K562 (cell line): ENCODE measurements around the gene HEY2. TPM values are rescaled to one million over a fixed set of nuclear protein-coding genes. Genes with fewer than 3 reads are reported as not detected.

Experiments
- DPF2 ChIP-seq: fragments of 450-650 bp; IDR thresholded peaks from 2 replicates; pipeline ENCODE4 v1.6.1; 2016
- KAT8 ChIP-seq: fragments of 450-650 bp; IDR thresholded peaks from 2 replicates; pipeline ENCODE4 v1.6.1; 2016; ENCODE audit warnings: low read depth, mild to moderate bottlenecking
- MAZ ChIP-seq, 2 experiments: fragments of 450-650 bp in 1 of 2; sonication (generic) in 1 of 2; formaldehyde crosslinking; IDR thresholded peaks in 1 of 2; conservative IDR thresholded peaks in 1 of 2; 2 replicates each; pipeline versions ENCODE4 v1.4.0 to v1.5.0; 2020; ENCODE audit warnings: mild to moderate bottlenecking in 1 of 2, missing genetic modification reagents in 1 of 2
- MTA1 ChIP-seq: fragments of 450-650 bp; IDR thresholded peaks from 2 replicates; pipeline ENCODE4 v1.6.1; 2017; ENCODE audit warnings: borderline replicate concordance
- NELFE ChIP-seq: IDR thresholded peaks from 2 replicates; pipeline ENCODE4 v1.6.1; 2011; ENCODE audit warnings: mild to moderate bottlenecking; ENCODE audit not compliant: insufficient read depth, insufficient read length
- NFYB ChIP-seq: IDR thresholded peaks from 2 replicates; pipeline ENCODE4 v1.6.1; 2011; ENCODE audit warnings: mild to moderate bottlenecking, moderate library complexity; ENCODE audit not compliant: insufficient read length; ENCODE audit errors: extremely low read depth
- PTBP1 ChIP-seq: fragments of 200-400 bp; formaldehyde crosslinking; IDR thresholded peaks from 2 replicates; pipeline ENCODE4 v1.6.1; 2017; ENCODE audit warnings: low read depth, low read length
- SIN3B ChIP-seq: fragments of 450-650 bp; IDR thresholded peaks from 2 replicates; pipeline ENCODE4 v1.6.1; 2017; ENCODE audit warnings: low read depth, mild to moderate bottlenecking, moderate library complexity
- SREBF1 ChIP-seq: fragments of 150-350 bp; IDR thresholded peaks from 2 replicates; pipeline ENCODE4 v1.6.1; 2014; ENCODE audit warnings: antibody characterized with exemption, low read depth, low read length, borderline replicate concordance
- TBL1XR1 ChIP-seq, 2 experiments: IDR thresholded peaks; 2 replicates each; pipeline ENCODE4 v1.6.1; 2012; ENCODE audit warnings: improper control_type of control experiment in 2 of 2, low read length in 2 of 2, mild to moderate bottlenecking in 1 of 2
- ZNF282 ChIP-seq: sonication (generic); formaldehyde crosslinking; IDR thresholded peaks from 2 replicates; pipeline ENCODE4 v1.8.1; 2023; ENCODE audit warnings: missing genetic modification reagents
- polyA plus RNA-seq, 8 experiments: library from polyadenylated mRNA; depleted of rRNA in 4 of 8; stranded (reverse) in 5 of 8; unstranded in 3 of 8; fragments of >200 nt; fragmentation: Nextera tagmentation in 2 of 8; fragmentation: Illumina TruSeq in 1 of 8; extraction: Ambion mirVana in 2 of 8; extraction: Trizol in 1 of 8; gene quantifications; 2 replicates each; pipeline versions ENCODE4 v1.2.1 to v1.2.3, GENCODE V29; 2011 to 2014; ENCODE audit warnings: inconsistent platforms in 1 of 8, missing spikeins in 1 of 8
- total RNA-seq, 7 experiments: library from RNA; depleted of rRNA in 6 of 7; stranded (reverse); fragments of >200 nt in 6 of 7; fragmentation: Illumina TruSeq in 2 of 7; extraction: Trizol in 2 of 7; gene quantifications; 2 replicates each; pipeline versions ENCODE4 v1.2.1 to v1.2.3, GENCODE V29; 2011 to 2021; ENCODE audit warnings: low replicate concordance in 1 of 7
- TF ChIP-seq, protein P1 (sequence below): fragments of 450-650 bp; formaldehyde crosslinking; IDR thresholded peaks from 2 replicates; pipeline ENCODE4 v1.4.0; 2022; ENCODE audit warnings: missing genetic modification characterization
- TF ChIP-seq, protein P2 (sequence below): sonication (generic); formaldehyde crosslinking; IDR thresholded peaks from 2 replicates; pipeline ENCODE4 v1.8.0; 2022; ENCODE audit warnings: missing genetic modification reagents, mild to moderate bottlenecking, borderline replicate concordance
- TF ChIP-seq, protein P3 (sequence below): IDR thresholded peaks from 3 replicates; pipeline ENCODE4 v1.6.1; 2011; ENCODE audit warnings: borderline replicate concordance, mild to moderate bottlenecking; ENCODE audit not compliant: insufficient read length, insufficient read depth

The HEY2 gene
- total and polyA plus RNA-seq, 9 of the 15 experiments (the other 6 are each of a cell fraction or from before 2014, with no cell fraction given), result 0.03 to 0.07 (median 0.06) TPM; not detected in 5

DNA sequence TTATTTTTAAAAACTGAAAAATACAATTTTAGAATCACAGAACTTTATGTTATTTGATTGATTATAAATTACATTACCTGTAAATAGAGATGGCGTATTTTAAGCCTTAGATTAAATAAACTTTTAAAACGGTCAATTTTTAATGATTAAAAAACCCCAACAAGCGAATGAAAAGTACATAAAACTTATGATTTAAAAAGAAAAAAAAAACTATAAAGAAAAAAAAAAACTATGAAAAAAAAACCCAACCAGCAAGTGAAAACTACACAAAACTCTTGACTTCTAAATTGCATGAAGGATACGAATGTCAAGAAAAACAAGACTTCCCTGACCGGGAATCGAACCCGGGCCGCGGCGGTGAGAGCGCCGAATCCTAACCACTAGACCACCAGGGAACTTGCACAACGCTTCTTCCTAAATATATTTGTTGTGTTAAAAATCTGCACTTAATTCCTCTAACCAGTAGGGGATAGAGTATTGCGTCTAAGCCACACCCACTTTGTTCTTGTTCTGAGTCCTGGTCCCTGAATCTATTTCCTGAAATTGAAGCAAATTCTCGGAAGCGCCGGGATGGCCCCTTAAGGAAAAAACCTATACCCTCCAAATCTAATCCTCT lies 30.6 kb downstream of the HEY2 start (continued):
- no peak for TF ChIP-seq PTBP1
- TF ChIP-seq KAT8, result no peak
- TF ChIP-seq NELFE, result no peak
- no peak for TF ChIP-seq DPF2
- TF ChIP-seq ZNF282 (CRISPR knock-in tag), result no peak
- TF ChIP-seq, protein P1, sequence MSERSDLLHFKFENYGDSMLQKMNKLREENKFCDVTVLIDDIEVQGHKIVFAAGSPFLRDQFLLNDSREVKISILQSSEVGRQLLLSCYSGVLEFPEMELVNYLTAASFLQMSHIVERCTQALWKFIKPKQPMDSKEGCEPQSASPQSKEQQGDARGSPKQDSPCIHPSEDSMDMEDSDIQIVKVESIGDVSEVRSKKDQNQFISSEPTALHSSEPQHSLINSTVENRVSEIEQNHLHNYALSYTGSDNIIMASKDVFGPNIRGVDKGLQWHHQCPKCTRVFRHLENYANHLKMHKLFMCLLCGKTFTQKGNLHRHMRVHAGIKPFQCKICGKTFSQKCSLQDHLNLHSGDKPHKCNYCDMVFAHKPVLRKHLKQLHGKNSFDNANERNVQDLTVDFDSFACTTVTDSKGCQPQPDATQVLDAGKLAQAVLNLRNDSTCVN (CRISPR knock-in tag), result no peak
- TF ChIP-seq TBL1XR1 (IDR thresholded peaks at IDR 0.05; ENCODE audit: low read length in 2 of 2), result peak; percentile 72 to 93; a peak in 3 of 4 replicates
- no peak for TF ChIP-seq SREBF1
- TF ChIP-seq, protein P2, sequence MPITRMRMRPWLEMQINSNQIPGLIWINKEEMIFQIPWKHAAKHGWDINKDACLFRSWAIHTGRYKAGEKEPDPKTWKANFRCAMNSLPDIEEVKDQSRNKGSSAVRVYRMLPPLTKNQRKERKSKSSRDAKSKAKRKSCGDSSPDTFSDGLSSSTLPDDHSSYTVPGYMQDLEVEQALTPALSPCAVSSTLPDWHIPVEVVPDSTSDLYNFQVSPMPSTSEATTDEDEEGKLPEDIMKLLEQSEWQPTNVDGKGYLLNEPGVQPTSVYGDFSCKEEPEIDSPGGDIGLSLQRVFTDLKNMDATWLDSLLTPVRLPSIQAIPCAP, result 0 out of 2 replicates have a peak, but pooled peaks have one; percentile 4
- no peak for TF ChIP-seq SIN3B
- no peak; a peak in 1 of 4 replicates for TF ChIP-seq MAZ (CRISPR knock-in tag; conservative IDR thresholded peaks at IDR 0.05 in 1 of 2, IDR thresholded peaks at IDR 0.05 in 1 of 2)
- TF ChIP-seq, protein P3, sequence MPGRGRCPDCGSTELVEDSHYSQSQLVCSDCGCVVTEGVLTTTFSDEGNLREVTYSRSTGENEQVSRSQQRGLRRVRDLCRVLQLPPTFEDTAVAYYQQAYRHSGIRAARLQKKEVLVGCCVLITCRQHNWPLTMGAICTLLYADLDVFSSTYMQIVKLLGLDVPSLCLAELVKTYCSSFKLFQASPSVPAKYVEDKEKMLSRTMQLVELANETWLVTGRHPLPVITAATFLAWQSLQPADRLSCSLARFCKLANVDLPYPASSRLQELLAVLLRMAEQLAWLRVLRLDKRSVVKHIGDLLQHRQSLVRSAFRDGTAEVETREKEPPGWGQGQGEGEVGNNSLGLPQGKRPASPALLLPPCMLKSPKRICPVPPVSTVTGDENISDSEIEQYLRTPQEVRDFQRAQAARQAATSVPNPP, result no peak
- peak; percentile 76 for TF ChIP-seq MTA1
- no peak for TF ChIP-seq NFYB
